Measurements from ENCODE around the gene MPST.

Gene MPST

GRCh38 chr22:37023743-37024338, 4.3 kb downstream of the MPST start:
- no peak for FAIRE-seq

- FAIRE-seq, result no peak
Measured at GRCh38 chr22:37024339-37025157, 5.0 kb downstream of the MPST start.

GRCh38 chr22:37025500-37026070, 6.0 kb downstream of the MPST start:
- no peak for FAIRE-seq

DNA sequence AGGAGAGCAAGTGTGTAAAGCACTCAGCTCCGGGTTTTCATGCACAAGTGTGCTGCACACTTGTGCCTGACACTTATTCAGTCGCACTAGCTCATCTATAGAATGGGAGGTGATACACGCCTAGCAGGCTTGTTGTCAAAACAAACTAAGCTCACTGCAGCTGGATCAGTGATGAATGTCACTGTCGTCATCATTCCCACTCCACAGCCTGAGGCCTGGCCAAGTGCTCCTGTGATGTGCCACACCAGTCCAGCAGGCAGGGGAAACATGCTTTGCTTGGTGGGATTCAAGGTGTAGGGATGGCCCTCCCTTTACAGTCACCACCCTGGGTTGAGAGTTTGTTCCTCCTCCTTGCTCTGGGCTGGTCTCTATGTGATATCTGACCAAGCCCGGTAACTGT, 6.8 kb downstream of the MPST start:
- FAIRE-seq, result no peak

GRCh38 chr22:37027556-37027955, 8.0 kb downstream of the MPST start:
- no peak for FAIRE-seq

DNA sequence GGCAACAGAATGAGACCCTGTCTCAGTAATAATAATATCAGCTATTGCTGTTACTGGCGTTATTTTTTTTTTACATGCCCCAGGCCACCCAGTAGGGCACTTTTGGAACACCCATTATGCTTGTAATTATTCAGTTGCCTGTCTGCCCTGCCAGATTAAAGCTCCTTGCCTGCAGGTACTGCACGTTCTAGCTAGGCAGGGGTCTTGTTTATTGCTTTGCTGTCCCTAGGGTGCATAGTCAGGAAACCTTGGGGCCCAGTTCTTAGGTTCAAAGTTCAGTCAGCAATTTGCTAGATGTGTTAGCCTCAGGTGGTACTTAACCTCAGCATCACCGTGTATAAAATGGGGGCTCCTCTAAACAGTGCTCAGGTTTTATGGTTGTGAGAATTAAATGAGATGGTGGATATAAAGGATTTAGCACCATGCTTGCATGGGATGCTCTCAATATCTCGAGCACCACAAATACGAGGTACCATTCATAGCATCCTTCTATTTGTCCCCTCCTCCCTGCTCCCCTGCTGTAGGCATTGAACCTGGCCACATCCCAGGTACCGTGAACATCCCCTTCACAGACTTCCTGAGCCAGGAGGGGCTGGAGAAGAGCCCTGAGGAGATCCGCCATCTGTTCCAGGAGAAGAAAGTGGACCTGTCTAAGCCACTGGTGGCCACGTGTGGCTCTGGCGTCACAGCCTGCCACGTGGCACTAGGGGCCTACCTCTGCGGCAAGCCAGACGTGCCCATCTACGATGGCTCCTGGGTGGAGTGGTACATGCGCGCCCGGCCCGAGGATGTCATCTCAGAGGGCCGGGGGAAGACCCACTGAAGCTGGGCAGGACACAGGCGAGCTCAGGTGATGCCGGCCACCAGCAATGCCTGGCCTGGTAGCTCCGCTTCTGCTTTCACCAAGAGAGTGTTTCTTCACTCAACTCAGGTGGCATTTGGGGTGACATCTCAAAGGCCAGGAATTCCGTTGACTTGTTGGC, 9.4 kb downstream of the MPST start:
- FAIRE-seq, result no peak

GRCh38 chr22:37030560-37031281, 11.2 kb downstream of the MPST start:
- no peak for FAIRE-seq

DNA sequence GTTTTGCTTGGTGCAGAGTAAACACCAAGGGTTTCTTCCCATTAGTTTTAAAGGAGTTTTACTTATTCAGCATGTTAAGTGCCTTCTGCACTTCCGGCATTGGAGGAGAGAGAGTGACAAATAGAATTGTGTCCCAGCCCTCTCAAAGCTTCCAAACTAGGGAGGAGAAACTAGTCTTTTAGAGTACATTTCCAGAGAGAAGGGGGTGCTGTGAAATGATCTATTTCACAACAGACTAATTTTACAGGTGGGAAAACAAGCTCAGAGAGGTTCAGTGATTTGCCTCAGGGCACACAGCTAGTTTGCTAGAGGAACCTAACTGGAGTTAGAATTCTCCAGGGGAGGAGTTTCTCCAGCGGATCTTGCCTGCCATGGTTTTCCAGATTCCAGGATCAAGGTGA, 12.6 kb downstream of the MPST start:
- no peak for FAIRE-seq

- FAIRE-seq, result no peak
Measured at GRCh38 chr22:37032535-37033460, 13.3 kb downstream of the MPST start.

DNA sequence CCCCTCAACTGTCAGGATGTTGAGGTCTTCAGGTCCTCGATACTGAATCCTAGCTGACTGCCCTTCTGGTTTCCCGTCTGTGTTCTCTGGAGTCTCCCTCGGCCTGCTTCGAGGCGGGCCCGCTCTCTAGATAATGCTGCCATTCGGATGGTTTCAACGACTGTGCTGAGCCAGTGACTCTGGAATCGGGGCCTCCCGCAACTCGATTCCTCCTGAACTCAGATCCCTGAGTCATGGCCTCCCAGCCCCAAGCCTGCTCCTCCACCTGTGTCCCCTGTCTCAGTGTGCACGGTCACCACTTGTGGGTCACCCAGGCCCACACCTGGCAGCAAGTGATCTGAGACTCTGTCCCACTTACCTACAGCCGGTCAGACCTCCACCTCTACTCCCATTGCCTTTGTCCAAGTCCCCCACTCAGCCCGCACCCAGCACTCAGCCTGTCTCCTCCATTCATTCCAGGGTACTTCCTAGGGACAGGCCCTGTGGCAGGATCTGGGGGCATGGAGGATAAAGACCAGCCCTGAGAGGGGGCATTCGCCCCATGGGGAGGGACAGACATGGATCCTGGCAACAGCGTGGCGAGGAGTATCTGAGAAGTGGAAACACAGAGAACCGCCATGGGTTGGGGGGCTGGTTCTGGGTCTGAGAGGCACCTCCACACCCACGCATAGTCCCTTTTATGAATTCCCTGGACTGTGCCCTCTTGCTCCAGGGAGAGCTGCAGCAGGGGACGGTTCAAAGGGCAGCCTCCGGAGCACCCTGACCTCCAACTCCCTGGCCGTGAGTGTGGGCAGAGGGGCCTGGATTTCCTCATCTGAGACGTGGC, 14.3 kb downstream of the MPST start:
- FAIRE-seq, result no peak

- FAIRE-seq, result no peak
Measured at GRCh38 chr22:37036655-37037377, 17.3 kb downstream of the MPST start.

DNA sequence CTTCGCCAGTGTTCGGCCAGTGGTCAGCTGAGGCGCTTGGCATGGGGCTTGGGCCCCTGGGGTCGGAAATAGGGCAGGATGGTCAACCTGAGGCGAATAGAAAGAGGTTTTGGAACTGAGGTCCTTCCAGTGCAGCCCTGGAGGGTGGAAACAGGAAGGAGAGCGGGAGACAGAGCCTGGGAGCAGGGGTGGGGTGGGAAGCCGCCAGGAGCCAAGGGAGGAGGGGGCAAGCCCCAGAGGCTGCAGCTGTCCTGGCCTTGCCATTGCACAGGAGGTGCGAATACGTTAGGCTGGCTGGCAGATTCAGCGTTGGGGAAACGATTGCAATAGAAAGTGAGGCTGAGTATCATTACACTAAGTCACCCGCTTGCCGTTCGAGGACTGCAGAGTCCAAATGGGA, 18.1 kb downstream of the MPST start:
- FAIRE-seq, result no peak

DNA sequence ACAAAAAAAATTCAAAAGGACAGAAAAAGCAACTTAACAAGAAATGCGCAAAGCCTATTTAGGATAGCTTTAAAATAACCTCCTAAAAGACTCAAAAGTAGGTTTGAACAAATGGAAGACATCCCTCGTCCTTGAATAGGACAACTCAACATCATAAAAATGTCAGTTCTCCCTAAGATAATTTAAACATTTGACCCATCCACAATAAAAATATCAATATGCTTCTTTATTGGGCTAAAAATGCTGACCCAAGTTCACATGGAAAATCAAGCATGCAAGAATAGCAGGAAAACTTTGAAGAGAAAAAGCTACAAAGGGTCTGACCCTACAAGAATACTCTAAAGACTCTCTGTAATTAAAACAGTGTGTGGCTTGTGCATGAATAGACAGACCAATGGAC, 19.9 kb downstream of the MPST start:
- no peak for FAIRE-seq

DNA sequence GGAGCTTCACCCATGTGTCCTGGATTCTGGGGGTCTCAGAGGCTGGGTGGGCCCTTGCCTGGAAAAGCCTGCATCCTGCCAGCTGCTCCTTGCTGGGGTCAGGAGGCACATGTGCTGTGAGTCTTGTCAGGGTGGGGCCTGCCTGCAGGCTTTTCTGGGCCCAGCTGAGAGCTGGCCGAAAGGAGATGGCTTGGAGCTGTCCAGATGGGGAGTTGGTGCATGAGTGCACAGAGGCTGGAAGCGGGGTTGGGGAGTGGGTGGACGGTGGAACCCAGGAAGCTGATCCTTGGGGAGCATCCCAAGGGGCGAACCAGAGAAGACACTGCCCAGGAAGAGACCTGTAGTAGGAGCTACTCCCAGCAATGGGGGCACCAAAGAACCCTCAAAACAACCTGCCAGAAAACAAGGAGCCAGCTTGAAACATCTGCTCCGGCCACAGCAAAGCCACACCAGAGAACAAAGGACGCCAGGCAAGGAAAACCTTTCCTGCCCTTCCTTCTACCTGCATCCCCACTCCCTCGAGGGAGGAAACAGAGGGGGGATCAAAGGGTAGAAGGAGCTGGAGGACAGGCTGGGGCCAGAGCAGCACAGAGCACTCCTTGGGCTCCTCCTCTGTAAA, 23.8 kb downstream of the MPST start:
- FAIRE-seq, result no peak

DNA sequence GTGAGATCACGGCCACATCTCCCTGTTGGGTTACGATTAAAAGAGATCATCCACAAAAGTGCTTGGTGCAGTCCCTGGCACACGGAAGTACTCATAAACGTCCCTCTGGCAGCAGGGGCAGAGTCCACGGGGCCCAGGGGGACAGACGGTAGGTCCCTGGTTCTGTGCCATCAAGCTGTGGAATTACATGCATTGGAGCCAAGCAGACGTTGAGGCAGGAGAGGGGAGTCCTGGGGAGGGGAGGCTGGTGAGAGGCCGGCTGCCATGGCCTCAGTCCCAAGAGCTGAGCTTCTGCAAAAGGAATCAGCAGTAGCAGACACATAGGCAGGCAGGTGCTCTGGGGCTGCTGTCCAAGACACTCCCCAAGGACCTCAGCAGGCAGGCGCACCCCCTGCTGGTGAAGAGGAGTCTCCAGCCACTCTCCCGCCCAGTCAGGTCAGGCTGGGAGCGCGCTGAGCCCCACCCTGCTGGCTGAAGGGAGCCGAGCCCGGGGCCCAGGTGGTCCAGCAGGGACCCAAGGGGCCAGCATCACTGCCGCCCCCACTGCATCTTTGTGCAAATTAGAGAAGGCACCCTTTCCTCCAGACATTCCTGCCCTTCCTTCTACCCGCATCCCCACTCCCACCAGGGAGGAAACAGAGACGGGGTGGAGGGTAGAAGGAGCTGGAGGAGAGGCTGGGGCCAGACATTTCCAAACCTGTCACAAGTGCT, 24.4 kb downstream of the MPST start:
- no peak for FAIRE-seq

- no peak for FAIRE-seq
Measured at GRCh38 chr22:37044634-37045625, 25.4 kb downstream of the MPST start.

DNA sequence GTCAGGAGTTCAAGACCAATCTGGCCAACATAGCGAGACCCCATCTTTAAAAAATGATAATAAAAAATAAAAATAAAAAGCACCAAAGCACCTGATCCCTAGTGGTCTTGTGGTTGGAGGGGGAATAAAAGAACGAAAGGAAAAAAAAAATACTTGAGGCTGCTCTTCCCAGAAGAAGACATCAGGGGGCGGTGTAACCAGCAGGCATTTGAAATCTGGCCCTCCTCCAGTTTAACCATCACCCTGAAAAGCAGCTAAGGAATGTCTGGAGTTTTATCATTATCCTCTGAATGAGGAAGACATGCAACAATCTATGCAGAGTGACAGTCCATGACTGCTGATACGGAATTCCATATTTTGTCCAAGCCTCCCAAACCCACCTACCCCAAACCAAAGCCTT, 26.4 kb downstream of the MPST start:
- no peak for FAIRE-seq
